ENCODE data around the gene ARF6. TPM values are rescaled to one million over a fixed set of nuclear protein-coding genes. Genes with fewer than 3 reads are reported as not detected.
"Not testable (repeated sequence)": the region's sequence is repeated elsewhere in the genome, so short reads cannot be mapped to it uniquely, and the experiment has no call there.

ARF6 gene
- total RNA-seq, 2 experiments from 2014 or later, result 198 to 199 TPM

DNA sequence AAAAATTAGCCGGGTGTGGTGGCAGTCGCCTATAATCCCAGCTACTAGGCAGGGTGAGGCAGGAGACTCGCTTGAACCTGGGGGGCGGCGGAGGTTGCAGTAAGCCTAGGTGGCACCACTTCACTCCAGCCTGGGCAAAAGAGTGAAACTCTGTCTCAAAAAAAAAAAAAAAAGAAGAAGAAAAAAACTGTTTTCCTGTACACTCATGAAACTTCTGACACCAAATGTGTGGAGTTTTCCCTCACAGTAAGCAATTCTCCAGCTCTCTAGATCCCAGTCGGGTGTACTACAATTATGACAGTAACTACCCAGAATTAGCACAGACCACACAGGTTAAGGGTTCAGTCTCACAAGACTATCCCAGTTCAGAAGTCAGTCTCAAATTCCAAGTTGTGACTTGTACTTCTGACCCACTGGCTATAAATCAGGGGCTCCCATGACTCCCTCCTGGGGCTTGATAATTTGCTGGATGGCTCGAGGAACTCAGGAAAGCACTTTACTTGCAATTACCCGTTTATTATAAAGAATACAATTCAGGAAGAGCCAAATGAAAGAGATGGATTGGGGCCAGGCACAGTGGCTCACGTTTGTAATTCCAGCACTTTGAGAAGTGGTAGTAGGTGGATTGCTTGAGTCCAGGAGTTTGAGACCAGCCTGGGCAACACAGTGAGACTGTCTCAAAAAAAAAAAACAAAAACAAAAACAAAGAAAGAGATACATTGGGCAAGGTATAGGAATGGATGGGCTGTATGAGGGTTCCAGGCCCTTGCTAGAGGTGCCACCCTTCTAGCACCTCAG, 12.4 kb upstream of the ARF6 start:
- Mint-ChIP-seq H3K27ac (no peak overlapping the region), H3K4me3 (no peak overlapping the region), H3K4me1 (peaks cover 48% of the 10 kb centered on the region), H3K27me3 (no peaks in the 10 kb centered on the region), H3K36me3 (ENCODE audit: low read depth) (no peaks in the 10 kb centered on the region), H3K9me3 (no peaks in the 10 kb centered on the region)
- ChIA-PET CTCF (interaction anchor here (0.8 to 2.7 kb wide), 25 partner anchors 8 to 246 kb away, joined by 3 to 53 read pairs (median 6); partner anchors contain the start of genes ARF6, NEMF and VCPKMT), POLR2A (interaction anchor here (0.5 to 5.9 kb wide), 19 partner anchors 11 to 980 kb away, joined by 3 to 56 read pairs (median 4); partner anchors contain the start of genes ARF6 and NEMF)
- DNase-seq, result no peak

GRCh38 chr14:49881350-49882001, 11.4 kb upstream of the ARF6 start:
- CTCF ChIA-PET, result interaction anchor here (0.6 to 2.7 kb wide), 7 partner anchors 11 to 261 kb away, joined by 3 to 14 read pairs (median 4); no protein-coding TSS in a partner anchor
- no peaks in the 10 kb centered on the region for H3K9me3 Mint-ChIP-seq
- POLR2A ChIA-PET, result interaction anchor here (0.9 to 5.9 kb wide), 5 partner anchors 11 to 180 kb away, joined by 3 to 56 read pairs (median 7); partner anchors contain the start of genes ARF6 and NEMF
- H3K27ac Mint-ChIP-seq, result peak overlapping the region; percentile 42
- no peaks in the 10 kb centered on the region for H3K27me3 Mint-ChIP-seq
- no peak overlapping the region for H3K4me3 Mint-ChIP-seq
- no peak for DNase-seq
- H3K4me1 Mint-ChIP-seq, result peaks cover 49% of the 10 kb centered on the region
- H3K36me3 Mint-ChIP-seq (ENCODE audit: low read depth), result no peaks in the 10 kb centered on the region

GRCh38 chr14:49882826-49883694, 9.8 kb upstream of the ARF6 start:
- no peak for DNase-seq
- no peaks in the 10 kb centered on the region for H3K9me3 Mint-ChIP-seq
- no peaks in the 10 kb centered on the region for H3K36me3 Mint-ChIP-seq (ENCODE audit: low read depth)
- ChIA-PET CTCF (interaction anchor here (1.4 kb wide), 1 partner anchor 222 kb away, joined by 4 read pairs; no protein-coding TSS in a partner anchor), POLR2A (interaction anchor here (2.1 to 5.9 kb wide), 4 partner anchors 9 to 179 kb away, joined by 4 to 56 read pairs (median 29); partner anchors contain the start of gene ARF6)
- H3K27me3 Mint-ChIP-seq, result no peaks in the 10 kb centered on the region
- H3K4me1 Mint-ChIP-seq, result peaks cover 55% of the 10 kb centered on the region
- no peak overlapping the region for H3K27ac Mint-ChIP-seq
- H3K4me3 Mint-ChIP-seq, result no peak overlapping the region

DNA sequence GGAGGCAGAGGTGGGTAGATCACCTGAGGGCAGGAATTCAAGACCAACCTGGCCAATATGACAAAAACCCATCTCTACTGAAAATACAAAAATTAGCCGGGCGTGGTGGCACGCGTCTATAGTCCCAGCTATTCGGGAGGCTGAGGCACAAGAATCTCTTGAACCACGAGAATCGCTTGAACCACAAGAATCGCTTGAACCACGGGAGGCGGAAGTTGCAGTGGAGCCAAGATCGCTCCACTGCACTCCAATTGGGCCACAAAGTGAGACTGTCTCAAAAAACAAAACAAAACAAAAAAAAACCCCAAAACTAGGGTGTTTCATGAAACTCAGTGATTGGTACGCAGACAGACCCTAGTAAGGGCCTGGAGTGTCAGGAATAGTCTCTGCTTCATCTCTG, 6.4 kb upstream of the ARF6 start:
- ChIA-PET POLR2A (interaction anchor here (0.9 to 3.1 kb wide), 2 partner anchors 18 to 115 kb away, joined by 3 to 17 read pairs; no protein-coding TSS in a partner anchor), CTCF (interaction anchor here (0.7 kb wide), 1 partner anchor 218 kb away, joined by 3 read pairs; no protein-coding TSS in a partner anchor)
- Mint-ChIP-seq H3K27me3 (no peaks in the 10 kb centered on the region), H3K4me3 (peak overlapping the region; percentile 9), H3K36me3 (ENCODE audit: low read depth) (no peaks in the 10 kb centered on the region), H3K4me1 (peaks cover 35% of the 10 kb centered on the region), H3K9me3 (no peaks in the 10 kb centered on the region), H3K27ac (peak overlapping the region; percentile 59)
- peak; percentile 32 for DNase-seq

GRCh38 chr14:49888293-49888692, 4.6 kb upstream of the ARF6 start:
- ChIA-PET POLR2A (interaction anchor here (0.7 to 1.6 kb wide), 4 partner anchors 20 to 115 kb away, joined by 3 to 6 read pairs (median 4); no protein-coding TSS in a partner anchor), CTCF (interaction anchor here (1.1 to 1.4 kb wide), 2 partner anchors 8 to 26 kb away, joined by 4 to 8 read pairs; no protein-coding TSS in a partner anchor)
- Mint-ChIP-seq H3K9me3 (no peaks in the 10 kb centered on the region), H3K4me3 (no peak overlapping the region), H3K4me1 (peaks cover 31% of the 10 kb centered on the region), H3K27ac (no peak overlapping the region), H3K27me3 (no peaks in the 10 kb centered on the region), H3K36me3 (ENCODE audit: low read depth) (peaks cover 7% of the 10 kb centered on the region)
- no peak for DNase-seq

GRCh38 chr14:49892301-49892635, 614 bp upstream of the ARF6 start:
- peak overlapping the region; percentile 100 for H3K27ac Mint-ChIP-seq
- POLR2A ChIA-PET, result interaction anchor here (0.7 to 4.0 kb wide), 32 partner anchors 8 to 429 kb away, joined by 3 to 174 read pairs (median 8); partner anchors contain the start of genes DMAC2L, DNAAF2, L2HGDH and MGAT2
- H3K36me3 Mint-ChIP-seq (ENCODE audit: low read depth), result peaks cover 45% of the 10 kb centered on the region
- DNase-seq, result peak; percentile 56
- no peaks in the 10 kb centered on the region for H3K27me3 Mint-ChIP-seq
- CTCF ChIA-PET, result interaction anchor here (0.7 to 3.4 kb wide), 16 partner anchors 10 to 212 kb away, joined by 3 to 35 read pairs (median 6); partner anchors contain the start of gene NEMF
- peak overlapping the region; percentile 96 for H3K4me3 Mint-ChIP-seq
- no peaks in the 10 kb centered on the region for H3K9me3 Mint-ChIP-seq
- peaks cover 22% of the 10 kb centered on the region for H3K4me1 Mint-ChIP-seq

GRCh38 chr14:49893309-49894213, 679 bp downstream of the ARF6 start:
- Mint-ChIP-seq H3K36me3 (ENCODE audit: low read depth) (peaks cover 55% of the 10 kb centered on the region), H3K4me1 (peaks cover 28% of the 10 kb centered on the region), H3K4me3 (peak overlapping the region; percentile 96), H3K27me3 (no peaks in the 10 kb centered on the region), H3K27ac (peak overlapping the region; percentile 100), H3K9me3 (no peaks in the 10 kb centered on the region)
- POLR2A ChIA-PET, result interaction anchor here (0.6 to 4.0 kb wide), 35 partner anchors 10 to 419 kb away, joined by 3 to 174 read pairs (median 6); partner anchors contain the start of genes DMAC2L, L2HGDH, MGAT2 and NEMF
- CTCF ChIA-PET, result interaction anchor here (1.2 to 3.4 kb wide), 14 partner anchors 14 to 203 kb away, joined by 3 to 35 read pairs (median 7); partner anchors contain the start of gene NEMF
- DNase-seq, result peak; percentile 84

GRCh38 chr14:49894214-49895107, 1.6 kb downstream of the ARF6 start:
- peak overlapping the region; percentile 96 for H3K4me3 Mint-ChIP-seq
- DNase-seq, result not testable (repeated sequence)

GRCh38 chr14:49895480-49895879, 2.6 kb downstream of the ARF6 start:
- ChIA-PET POLR2A (interaction anchor here (0.9 to 2.4 kb wide), 23 partner anchors 11 to 275 kb away, joined by 3 to 111 read pairs (median 6); partner anchors contain the start of genes NEMF, RPL36AL and VCPKMT), CTCF (interaction anchor here (0.6 to 1.9 kb wide), 9 partner anchors 14 to 193 kb away, joined by 3 to 22 read pairs (median 5); no protein-coding TSS in a partner anchor)
- no peak for DNase-seq
- H3K27me3 Mint-ChIP-seq, result no peaks in the 10 kb centered on the region
- H3K36me3 Mint-ChIP-seq (ENCODE audit: low read depth), result peaks cover 62% of the 10 kb centered on the region
- peak overlapping the region; percentile 96 for H3K4me3 Mint-ChIP-seq
- peaks cover 38% of the 10 kb centered on the region for H3K4me1 Mint-ChIP-seq
- H3K27ac Mint-ChIP-seq, result peak overlapping the region; percentile 100
- H3K9me3 Mint-ChIP-seq, result no peaks in the 10 kb centered on the region

More at GRCh38 chr14:49894214-49895107, 1.6 kb downstream of the ARF6 start:
- POLR2A ChIA-PET, result interaction anchor here (0.7 to 4.0 kb wide), 33 partner anchors 9 to 274 kb away, joined by 3 to 174 read pairs (median 7); partner anchors contain the start of genes NEMF and RPL36AL
- H3K4me1 Mint-ChIP-seq, result peaks cover 34% of the 10 kb centered on the region
- CTCF ChIA-PET, result interaction anchor here (1.2 to 3.4 kb wide), 6 partner anchors 13 to 109 kb away, joined by 3 to 35 read pairs (median 6); no protein-coding TSS in a partner anchor
- not testable (repeated sequence) for H3K27me3 Mint-ChIP-seq, H3K9me3 Mint-ChIP-seq
- peak overlapping the region; percentile 100 for H3K27ac Mint-ChIP-seq
- peaks cover 60% of the 10 kb centered on the region for H3K36me3 Mint-ChIP-seq (ENCODE audit: low read depth)

DNA sequence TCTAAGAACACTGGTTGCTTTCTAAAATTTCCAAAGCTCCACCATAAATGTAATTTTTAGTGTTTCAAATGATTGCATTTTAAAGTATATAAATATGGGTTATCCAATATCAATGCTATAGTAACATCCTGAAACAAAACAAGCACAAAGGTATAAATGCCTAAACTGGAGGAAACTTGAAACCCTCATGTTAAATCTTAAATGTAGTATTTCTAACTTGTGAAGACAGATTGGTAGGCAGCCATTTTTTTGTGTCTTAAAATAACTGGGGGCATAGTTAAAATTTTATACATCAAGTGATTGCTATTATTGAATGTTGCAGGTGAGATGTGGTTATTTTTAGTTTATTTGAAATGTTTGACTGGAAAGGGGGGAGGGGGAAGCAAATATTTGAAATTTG, 3.4 kb downstream of the ARF6 start:
- ChIA-PET POLR2A (interaction anchor here (0.9 to 2.4 kb wide), 22 partner anchors 11 to 276 kb away, joined by 3 to 111 read pairs (median 6); partner anchors contain the start of genes NEMF, RPL36AL and VCPKMT), CTCF (interaction anchor here (0.6 to 1.9 kb wide), 10 partner anchors 15 to 193 kb away, joined by 3 to 22 read pairs (median 4); no protein-coding TSS in a partner anchor)
- not testable (repeated sequence) for H3K9me3 Mint-ChIP-seq, H3K27me3 Mint-ChIP-seq, DNase-seq
- H3K4me1 Mint-ChIP-seq, result peaks cover 32% of the 10 kb centered on the region
- H3K27ac Mint-ChIP-seq, result peak overlapping the region; percentile 100
- peak overlapping the region; percentile 96 for H3K4me3 Mint-ChIP-seq
- peaks cover 62% of the 10 kb centered on the region for H3K36me3 Mint-ChIP-seq (ENCODE audit: low read depth)

Data from activated CD4-positive, alpha-beta memory T cell treated with anti-CD3 and anti-CD28 coated beads, Interleukin-2, amount 10 ng/mL, durations not matched to agents 7 days and 5 days (primary cell).